Astrocyte (in vitro differentiated cells and primary cell): ENCODE measurements around the gene VLDLR. TPM values are rescaled to one million over a fixed set of nuclear protein-coding genes. Genes with fewer than 3 reads are reported as not detected.

ENCODE experiments used
- DNase-seq: peaks from one replicate; pipeline ENCODE4 v3.0.0-alpha.2; 2010; ENCODE audit warnings: low read depth
- FAIRE-seq: peaks from 2 replicates; lab custom pipeline; 2011; peaks lifted over from hg19 to GRCh38; lab: Jason Lieb, UNC
- H2AFZ ChIP-seq: 2 replicates; pipeline ENCODE4 v1.6.0; 2012; ENCODE audit warnings: low read depth, low read length, inconsistent platforms
- H3K27ac ChIP-seq: 2 replicates; pipeline ENCODE4 v1.5.1; 2011; ENCODE audit warnings: low read depth, low read length, inconsistent platforms
- H3K27me3 ChIP-seq: 2 replicates; pipeline ENCODE4 v1.6.0; 2011; ENCODE audit warnings: low read length, inconsistent platforms; ENCODE audit not compliant: insufficient read depth
- H3K36me3 ChIP-seq: 2 replicates; pipeline ENCODE4 v1.5.1; 2011; ENCODE audit warnings: low read length, inconsistent platforms; ENCODE audit not compliant: insufficient read depth
- H3K4me1 ChIP-seq: 2 replicates; pipeline ENCODE4 v1.5.1; 2011; ENCODE audit warnings: low read length, inconsistent platforms; ENCODE audit not compliant: insufficient read depth
- H3K4me2 ChIP-seq: 2 replicates; pipeline ENCODE4 v1.6.0; 2012; ENCODE audit warnings: low read length, inconsistent platforms
- H3K4me3 ChIP-seq: 2 replicates; pipeline ENCODE4 v1.5.1; 2011; ENCODE audit warnings: low read depth, mild to moderate bottlenecking, low read length, inconsistent platforms; ENCODE audit not compliant: insufficient read depth
- H3K79me2 ChIP-seq: 2 replicates; pipeline ENCODE4 v1.6.0; 2012; ENCODE audit warnings: mild to moderate bottlenecking, low read length, inconsistent platforms; ENCODE audit not compliant: insufficient read depth
- H3K9ac ChIP-seq: 2 replicates; pipeline ENCODE4 v1.6.0; 2012; ENCODE audit warnings: mild to moderate bottlenecking, low read length, inconsistent platforms
- H3K9me3 ChIP-seq: 2 replicates; pipeline ENCODE4 v1.5.1; 2012; ENCODE audit warnings: low read depth, mild to moderate bottlenecking, low read length, inconsistent platforms; ENCODE audit not compliant: insufficient read depth
- H4K20me1 ChIP-seq: 2 replicates; pipeline ENCODE4 v1.6.0; 2012; ENCODE audit warnings: low read length, inconsistent platforms; ENCODE audit not compliant: insufficient read depth
- H3K27ac Mint-ChIP-seq: one replicate; pipeline ENCODE4 v1.8.0; 2021; ENCODE audit warnings: mild to moderate bottlenecking, mixed read lengths; ENCODE audit not compliant: unreplicated experiment
- H3K27me3 Mint-ChIP-seq: one replicate; pipeline ENCODE4 v1.8.0; 2021; ENCODE audit warnings: low read depth, mixed read lengths; ENCODE audit not compliant: unreplicated experiment
- H3K36me3 Mint-ChIP-seq: one replicate; pipeline ENCODE4 v1.8.0; 2021; ENCODE audit warnings: low read depth, mixed read lengths; ENCODE audit not compliant: unreplicated experiment
- H3K4me1 Mint-ChIP-seq: one replicate; pipeline ENCODE4 v1.8.0; 2021; ENCODE audit warnings: low read depth, mixed read lengths; ENCODE audit not compliant: unreplicated experiment
- H3K4me3 Mint-ChIP-seq: one replicate; pipeline ENCODE4 v1.8.0; 2021; ENCODE audit warnings: mild to moderate bottlenecking, moderate library complexity, mixed read lengths; ENCODE audit not compliant: unreplicated experiment
- H3K9me3 Mint-ChIP-seq: one replicate; pipeline ENCODE4 v1.8.0; 2021; ENCODE audit warnings: mild to moderate bottlenecking, mixed read lengths; ENCODE audit not compliant: unreplicated experiment
- CTCF ChIP-seq: IDR thresholded peaks from 2 replicates; pipeline ENCODE4 v1.5.1; 2011; ENCODE audit warnings: low read depth, mild to moderate bottlenecking, inconsistent platforms, low read length, moderate library complexity; ENCODE audit not compliant: insufficient read depth
- EZH2 ChIP-seq: IDR thresholded peaks from 2 replicates; pipeline ENCODE4 v1.6.1; 2012; ENCODE audit warnings: mild to moderate bottlenecking, low read length, inconsistent platforms; ENCODE audit not compliant: insufficient read depth
- total RNA-seq: library from RNA; stranded (reverse); gene quantifications from 2 replicates; pipeline ENCODE4 v1.2.1, GENCODE V29; 2021

The VLDLR gene
- total RNA-seq, 1 donor from 2014 or later = 63.2 TPM

GRCh38 chr9:2639786-2640185, 18.2 kb downstream of the VLDLR start:
- Histone ChIP-seq H3K4me2 (no peak overlapping the region), H4K20me1 (no peaks in the 10 kb centered on the region), H2AFZ (no peak overlapping the region), H3K4me3 (no peak overlapping the region), H3K36me3 (no peaks in the 10 kb centered on the region), H3K27ac (no peak overlapping the region), H3K9ac (no peak overlapping the region), H3K4me1 (no peaks in the 10 kb centered on the region), H3K79me2 (no peaks in the 10 kb centered on the region), H3K9me3 (no peaks in the 10 kb centered on the region), H3K27me3 (no peaks in the 10 kb centered on the region)
- no peak for FAIRE-seq
- H3K27ac Mint-ChIP-seq = no peak overlapping the region
- H3K9me3 Mint-ChIP-seq = peaks cover 2% of the 10 kb centered on the region
- TF ChIP-seq EZH2 (no peak), CTCF (no peak)
- no peak overlapping the region for H3K4me3 Mint-ChIP-seq
- H3K4me1 Mint-ChIP-seq = peaks cover 2% of the 10 kb centered on the region
- no peak for DNase-seq
- peaks cover 42% of the 10 kb centered on the region for H3K36me3 Mint-ChIP-seq
- no peaks in the 10 kb centered on the region for H3K27me3 Mint-ChIP-seq

- no peak overlapping the region for H3K9ac ChIP-seq
- Mint-ChIP-seq H3K4me1 (peaks cover 2% of the 10 kb centered on the region), H3K4me3 (no peak overlapping the region), H3K27me3 (no peaks in the 10 kb centered on the region), H3K36me3 (peaks cover 42% of the 10 kb centered on the region), H3K27ac (no peak overlapping the region), H3K9me3 (peaks cover 2% of the 10 kb centered on the region)
- no peak for DNase-seq
- no peak overlapping the region for H3K4me2 ChIP-seq
- no peaks in the 10 kb centered on the region for H4K20me1 ChIP-seq
- H3K4me3 ChIP-seq = no peak overlapping the region
- H2AFZ ChIP-seq = no peak overlapping the region
- no peaks in the 10 kb centered on the region for H3K4me1 ChIP-seq
- H3K27ac ChIP-seq = no peak overlapping the region
- H3K9me3 ChIP-seq = no peaks in the 10 kb centered on the region
- no peak for TF ChIP-seq CTCF
- no peaks in the 10 kb centered on the region for H3K36me3 ChIP-seq
- no peak for FAIRE-seq
- H3K79me2 ChIP-seq = no peaks in the 10 kb centered on the region
- H3K27me3 ChIP-seq = no peaks in the 10 kb centered on the region
Measured at GRCh38 chr9:2640570-2640969, 19.0 kb downstream of the VLDLR start.

- Histone ChIP-seq H3K27me3 (no peaks in the 10 kb centered on the region), H3K36me3 (no peaks in the 10 kb centered on the region), H3K79me2 (no peaks in the 10 kb centered on the region), H3K9me3 (no peaks in the 10 kb centered on the region), H3K4me1 (no peaks in the 10 kb centered on the region), H3K4me3 (no peak overlapping the region), H3K9ac (no peak overlapping the region), H3K4me2 (no peak overlapping the region), H2AFZ (no peak overlapping the region), H4K20me1 (no peaks in the 10 kb centered on the region), H3K27ac (no peak overlapping the region)
- TF ChIP-seq CTCF (no peak), EZH2 (no peak)
- Mint-ChIP-seq H3K36me3 (peaks cover 42% of the 10 kb centered on the region), H3K4me3 (no peak overlapping the region), H3K9me3 (peaks cover 2% of the 10 kb centered on the region), H3K4me1 (peaks cover 2% of the 10 kb centered on the region), H3K27ac (no peak overlapping the region), H3K27me3 (no peaks in the 10 kb centered on the region)
- DNase-seq = no peak
- FAIRE-seq = no peak
Measured at GRCh38 chr9:2641033-2641432, 19.4 kb downstream of the VLDLR start.
